ENCODE measurements around the gene PIEZO1.
"Not testable (repeated sequence)": the region's sequence is repeated elsewhere in the genome, so short reads cannot be mapped to it uniquely, and the experiment has no call there.

The PIEZO1 gene, protein sequence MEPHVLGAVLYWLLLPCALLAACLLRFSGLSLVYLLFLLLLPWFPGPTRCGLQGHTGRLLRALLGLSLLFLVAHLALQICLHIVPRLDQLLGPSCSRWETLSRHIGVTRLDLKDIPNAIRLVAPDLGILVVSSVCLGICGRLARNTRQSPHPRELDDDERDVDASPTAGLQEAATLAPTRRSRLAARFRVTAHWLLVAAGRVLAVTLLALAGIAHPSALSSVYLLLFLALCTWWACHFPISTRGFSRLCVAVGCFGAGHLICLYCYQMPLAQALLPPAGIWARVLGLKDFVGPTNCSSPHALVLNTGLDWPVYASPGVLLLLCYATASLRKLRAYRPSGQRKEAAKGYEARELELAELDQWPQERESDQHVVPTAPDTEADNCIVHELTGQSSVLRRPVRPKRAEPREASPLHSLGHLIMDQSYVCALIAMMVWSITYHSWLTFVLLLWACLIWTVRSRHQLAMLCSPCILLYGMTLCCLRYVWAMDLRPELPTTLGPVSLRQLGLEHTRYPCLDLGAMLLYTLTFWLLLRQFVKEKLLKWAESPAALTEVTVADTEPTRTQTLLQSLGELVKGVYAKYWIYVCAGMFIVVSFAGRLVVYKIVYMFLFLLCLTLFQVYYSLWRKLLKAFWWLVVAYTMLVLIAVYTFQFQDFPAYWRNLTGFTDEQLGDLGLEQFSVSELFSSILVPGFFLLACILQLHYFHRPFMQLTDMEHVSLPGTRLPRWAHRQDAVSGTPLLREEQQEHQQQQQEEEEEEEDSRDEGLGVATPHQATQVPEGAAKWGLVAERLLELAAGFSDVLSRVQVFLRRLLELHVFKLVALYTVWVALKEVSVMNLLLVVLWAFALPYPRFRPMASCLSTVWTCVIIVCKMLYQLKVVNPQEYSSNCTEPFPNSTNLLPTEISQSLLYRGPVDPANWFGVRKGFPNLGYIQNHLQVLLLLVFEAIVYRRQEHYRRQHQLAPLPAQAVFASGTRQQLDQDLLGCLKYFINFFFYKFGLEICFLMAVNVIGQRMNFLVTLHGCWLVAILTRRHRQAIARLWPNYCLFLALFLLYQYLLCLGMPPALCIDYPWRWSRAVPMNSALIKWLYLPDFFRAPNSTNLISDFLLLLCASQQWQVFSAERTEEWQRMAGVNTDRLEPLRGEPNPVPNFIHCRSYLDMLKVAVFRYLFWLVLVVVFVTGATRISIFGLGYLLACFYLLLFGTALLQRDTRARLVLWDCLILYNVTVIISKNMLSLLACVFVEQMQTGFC (N-terminal part only)

DNA sequence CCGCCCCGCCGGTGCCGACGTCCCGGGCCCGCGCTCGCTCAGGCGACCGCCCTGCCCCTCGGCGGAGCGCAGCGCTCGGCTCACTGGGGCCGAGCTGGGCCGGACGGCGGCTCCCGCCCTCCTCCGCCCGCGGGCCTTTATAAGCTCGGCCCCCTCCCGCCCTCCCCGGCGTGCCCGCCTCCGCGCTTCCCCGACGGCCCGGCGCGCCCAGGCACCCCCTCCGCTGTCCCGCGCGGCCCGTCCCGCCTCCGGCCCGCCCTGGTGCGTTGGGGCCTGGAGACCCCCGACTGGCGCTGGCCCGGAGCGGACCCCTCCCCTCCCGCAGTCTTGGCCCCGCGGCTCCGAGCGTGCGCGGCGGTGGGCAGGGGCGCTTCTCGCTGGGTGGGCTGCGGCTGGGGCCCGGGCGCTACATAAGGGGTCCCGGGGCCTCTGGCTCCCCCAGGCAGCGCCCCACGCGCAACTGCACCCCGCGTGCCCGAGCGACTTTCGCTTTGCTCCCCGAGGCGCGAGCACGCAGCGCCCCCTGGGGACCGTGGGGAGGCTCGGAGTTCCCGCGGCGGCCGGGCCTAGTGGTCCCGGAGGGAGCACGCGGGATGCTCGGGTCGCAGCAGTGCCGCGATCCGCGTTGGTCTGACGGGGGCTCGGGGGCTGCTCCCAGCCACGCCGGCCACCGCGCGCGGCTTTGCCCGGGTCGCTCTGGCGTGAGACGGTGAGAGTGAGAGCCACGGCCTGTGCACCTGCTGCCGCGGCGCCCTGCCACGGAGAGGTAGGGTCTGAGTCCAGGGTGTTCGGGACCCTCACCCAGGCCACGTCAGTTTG, at the start of gene PIEZO1:
Gene PIEZO1, minus strand, starts transcription at position 115 of the 819 bp plus-strand sequence. CDS start 256 bp downstream, outside the sequence.
- DNase-seq (ENCODE audit: low spot score) = peak; percentile 66

GRCh38 chr16:88834670-88835069, 49.6 kb upstream of the PIEZO1 start:
- no peak for DNase-seq (ENCODE audit: low spot score)

DNA sequence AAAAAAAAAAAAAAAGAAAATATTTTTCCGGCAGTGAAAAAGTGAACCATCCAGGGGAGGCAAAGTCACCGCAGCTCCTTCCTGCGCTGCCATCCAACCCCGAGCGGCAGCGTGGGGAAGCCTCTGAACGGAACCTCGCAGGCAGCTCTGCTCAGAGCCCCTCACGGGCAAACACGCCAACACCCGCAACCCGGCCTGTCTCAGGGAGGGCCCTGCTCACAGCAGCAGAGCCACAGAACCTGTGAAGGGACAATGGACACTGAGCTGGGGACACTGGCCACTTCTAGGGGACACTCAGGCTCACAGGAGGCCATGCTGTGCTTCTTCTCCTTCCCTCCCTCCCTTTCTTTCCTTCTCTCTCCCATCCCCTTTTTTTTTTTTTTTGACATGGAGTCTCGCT, 48.1 kb upstream of the PIEZO1 start:
- no peak for DNase-seq (ENCODE audit: low spot score)

- DNase-seq (ENCODE audit: low spot score) = no peak
These were observed 46.8 kb upstream of the PIEZO1 start for GRCh38 chr16:88831838-88832237.

- DNase-seq (ENCODE audit: low spot score) = no peak
These were observed 45.8 kb upstream of the PIEZO1 start for GRCh38 chr16:88830783-88831182.

GRCh38 chr16:88830258-88830657, 45.2 kb upstream of the PIEZO1 start:
- no peak for DNase-seq (ENCODE audit: low spot score)

DNA sequence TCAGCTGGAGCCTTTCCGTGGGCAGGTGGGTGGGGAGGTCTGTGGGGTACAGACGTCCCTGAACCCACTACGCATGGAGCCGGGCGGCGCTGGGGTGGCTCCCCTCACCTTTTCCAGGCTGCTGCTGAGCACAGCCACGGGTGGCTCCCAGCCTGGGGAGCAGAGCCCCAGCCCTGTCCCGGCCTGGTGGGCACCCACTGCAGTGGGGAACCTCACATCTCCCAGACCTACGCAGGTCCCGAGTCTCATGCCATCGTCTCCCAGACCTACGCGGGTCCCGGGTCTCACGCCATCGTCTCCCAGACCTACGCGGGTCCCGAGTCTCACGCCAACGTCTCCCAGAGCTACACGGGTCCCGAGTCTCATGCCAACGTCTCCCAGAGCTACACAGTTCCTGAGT, 43.7 kb upstream of the PIEZO1 start:
- DNase-seq (ENCODE audit: low spot score) = no peak

DNA sequence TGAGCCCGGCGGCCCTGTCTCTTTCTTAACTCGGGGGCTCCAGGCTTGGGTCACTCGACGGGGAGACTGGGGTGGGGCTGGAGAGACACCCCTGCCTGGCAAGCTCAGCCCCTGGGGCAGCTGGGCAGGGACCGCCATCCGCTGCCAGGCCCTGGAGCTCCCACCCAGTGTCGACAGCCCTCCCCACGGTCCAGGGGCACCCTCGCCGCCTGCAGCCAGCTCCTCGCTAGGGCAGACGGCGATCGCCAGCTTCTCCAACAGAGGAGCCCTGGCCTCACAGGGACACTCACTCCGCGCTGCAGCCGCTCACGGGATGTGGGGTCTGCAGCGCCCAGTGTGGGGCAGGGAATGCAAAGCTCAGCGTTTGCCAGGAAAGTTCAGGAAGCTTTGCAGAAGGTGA, 42.7 kb upstream of the PIEZO1 start:
- no peak for DNase-seq (ENCODE audit: low spot score)

- no peak for DNase-seq (ENCODE audit: low spot score)
These were observed 41.2 kb upstream of the PIEZO1 start for GRCh38 chr16:88826070-88826840.

- no peak for DNase-seq (ENCODE audit: low spot score)
These were observed 40.1 kb upstream of the PIEZO1 start for GRCh38 chr16:88825146-88825545.

DNA sequence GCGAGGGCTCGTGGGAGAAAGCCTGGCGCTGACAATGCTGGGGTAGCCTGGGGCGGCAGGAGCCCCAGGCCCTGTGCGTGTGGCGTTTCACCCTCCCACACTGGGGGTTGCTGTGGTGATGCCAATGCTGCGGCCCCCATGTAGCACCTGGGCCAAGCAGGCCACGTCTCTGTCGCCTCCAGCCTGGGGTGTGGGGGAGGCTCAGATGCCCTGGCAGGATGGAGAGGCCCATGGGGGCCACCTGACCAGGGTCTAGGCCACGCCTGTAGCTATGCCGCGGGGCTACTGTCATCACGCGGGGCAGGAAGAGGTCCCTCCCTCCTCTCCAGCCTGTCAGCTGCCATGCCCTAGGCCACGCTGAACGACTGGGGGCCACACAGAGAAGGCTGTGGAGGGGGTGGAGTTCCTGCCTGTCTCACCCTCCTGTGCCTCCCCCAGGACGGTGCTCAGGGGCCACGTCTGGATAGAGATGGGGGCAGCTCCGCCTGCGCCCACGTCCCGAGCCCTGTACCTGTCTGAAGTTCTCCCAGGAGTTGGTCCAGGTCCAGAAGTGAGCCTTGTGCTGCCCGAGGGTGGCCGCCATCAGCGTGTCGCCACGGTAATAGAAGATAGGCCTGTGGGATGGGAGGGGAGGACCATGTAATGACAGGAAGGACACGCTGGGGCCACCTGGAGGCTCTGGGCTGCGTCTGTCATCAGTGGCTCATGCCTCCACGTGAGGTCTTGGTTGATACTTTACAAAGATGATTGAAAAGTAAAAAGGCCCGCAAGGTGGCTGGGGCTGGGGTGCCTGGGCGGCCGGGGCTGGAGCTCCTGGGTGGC, 39.4 kb upstream of the PIEZO1 start:
- no peak for DNase-seq (ENCODE audit: low spot score)

GRCh38 chr16:88823646-88824045, 38.6 kb upstream of the PIEZO1 start:
- not testable (repeated sequence) for DNase-seq (ENCODE audit: low spot score)

- DNase-seq (ENCODE audit: low spot score) = no peak
These were observed 37.4 kb upstream of the PIEZO1 start for GRCh38 chr16:88822281-88823040.

DNA sequence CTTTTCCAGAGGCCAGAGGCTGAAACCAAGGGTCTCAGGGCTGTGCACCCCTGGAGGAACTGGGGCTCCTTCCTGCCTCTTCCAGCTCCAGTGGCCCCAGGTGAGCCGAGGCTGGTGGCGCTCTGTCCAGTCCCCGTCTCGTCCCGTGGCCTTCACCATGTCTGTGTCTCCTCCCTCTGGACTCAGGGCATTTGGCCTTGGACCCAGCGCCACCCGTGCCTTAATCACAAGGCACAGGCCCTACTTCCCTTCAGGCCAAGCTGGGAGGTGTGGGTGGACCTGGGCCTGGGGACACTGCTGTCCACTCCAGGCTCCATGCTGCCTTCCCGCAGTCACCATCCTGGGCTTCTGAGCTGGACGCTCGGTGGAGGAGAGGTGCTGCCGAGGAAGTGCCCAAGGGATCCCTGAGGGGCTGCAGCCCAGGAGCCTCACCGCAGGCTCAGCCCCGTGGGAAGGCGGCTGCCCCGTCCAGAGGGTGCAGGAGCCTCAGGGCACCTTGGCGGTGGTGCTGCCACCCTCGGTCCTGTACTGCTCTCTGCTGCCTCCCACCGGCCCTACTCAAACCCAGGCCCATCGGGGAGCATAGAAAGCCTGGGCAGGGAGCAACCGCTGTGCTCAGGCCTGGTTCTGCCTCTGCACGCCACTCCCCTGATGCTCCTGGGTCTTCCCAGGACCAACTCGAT, 36.3 kb upstream of the PIEZO1 start:
- no peak for DNase-seq (ENCODE audit: low spot score)

DNA sequence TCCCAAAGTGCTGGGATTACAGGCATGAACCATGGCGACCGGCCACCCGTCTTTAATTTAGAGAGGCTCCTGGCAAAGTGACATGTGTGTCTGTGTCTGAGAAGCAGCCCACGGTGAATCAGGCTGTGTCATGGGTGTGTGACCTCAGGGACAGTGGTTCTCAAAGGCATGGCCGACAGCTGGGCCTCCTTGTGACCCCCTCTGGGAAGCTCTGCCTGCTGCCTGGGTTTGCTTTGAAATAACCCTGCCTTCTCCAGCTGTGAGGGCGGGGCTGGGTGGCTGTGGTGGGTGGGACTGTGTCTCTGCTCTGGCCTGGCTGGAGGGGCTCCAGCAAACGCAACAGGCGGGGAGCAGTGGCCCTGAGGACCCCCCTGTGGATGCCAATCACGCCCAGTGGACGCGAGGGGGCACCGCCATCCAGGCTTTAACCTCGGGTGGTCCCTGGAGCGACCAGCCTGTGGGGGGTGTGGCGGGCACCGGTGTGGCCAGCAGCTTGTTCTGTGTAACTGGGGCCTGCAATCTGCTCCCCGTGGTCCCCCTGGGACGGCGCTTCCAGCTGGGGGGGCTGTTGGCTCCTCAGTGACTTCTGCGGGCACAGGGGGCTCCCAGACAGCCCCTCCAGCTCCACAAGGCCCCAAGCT, 35.5 kb upstream of the PIEZO1 start:
- no peak for DNase-seq (ENCODE audit: low spot score)

DNA sequence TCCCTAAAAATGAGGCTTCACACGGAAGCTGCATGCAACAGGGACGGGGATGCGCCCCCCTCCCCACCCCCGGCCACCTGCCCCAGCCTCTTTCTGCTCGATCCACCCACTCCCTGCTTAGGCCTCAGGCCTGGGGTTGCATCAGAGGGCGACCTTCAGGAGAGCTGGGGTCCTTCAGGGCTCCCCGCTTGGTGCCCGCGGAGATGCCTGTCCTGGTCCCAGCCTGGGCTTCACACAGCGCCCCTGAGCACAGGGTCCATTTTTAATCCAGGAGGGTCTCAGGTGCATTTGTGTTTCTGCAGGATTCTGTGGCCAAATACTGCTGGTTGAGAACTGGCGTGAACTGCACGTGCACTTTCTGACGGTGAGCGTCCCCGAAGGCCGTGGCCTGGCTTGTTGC, 34.1 kb upstream of the PIEZO1 start:
- no peak for DNase-seq (ENCODE audit: low spot score)

GRCh38 chr16:88818575-88818874, 33.5 kb upstream of the PIEZO1 start:
- no peak for DNase-seq (ENCODE audit: low spot score)

All from LoVo (cell line).